GM23338 (cell line): ENCODE data around the gene CBY3.

Experiments
- CREB1 ChIP-seq: fragments of 250-450 bp; sonication (Bioruptor Pico); IDR thresholded peaks from 2 replicates; pipeline ENCODE4 v1.5.0; 2020; ENCODE audit warnings: low read depth, mild to moderate bottlenecking, moderate library complexity
- EZH2 ChIP-seq: fragments of 200-600 bp; sonication (generic); IDR thresholded peaks from one replicate; pipeline ENCODE4 v1.8.0; 2017; ENCODE audit warnings: antibody characterized with exemption, mild to moderate bottlenecking, low read depth; ENCODE audit not compliant: unreplicated experiment
- EZH2phosphoT487 ChIP-seq: fragments of 200-600 bp; sonication (generic); IDR thresholded peaks from one replicate; pipeline ENCODE4 v1.8.1; 2018; ENCODE audit warnings: antibody characterized with exemption; ENCODE audit not compliant: unreplicated experiment
- POLR2AphosphoS5 ChIP-seq: IDR thresholded peaks from 2 replicates; pipeline ENCODE4 v1.6.1; 2016; ENCODE audit warnings: antibody characterized with exemption, low read depth
- ZNF331 ChIP-seq: fragments of 250-450 bp; sonication (Bioruptor Pico); IDR thresholded peaks from 2 replicates; pipeline ENCODE4 v1.5.0; 2020; ENCODE audit warnings: low read depth, mild to moderate bottlenecking, moderate library complexity
- TF ChIP-seq, protein P1 (sequence below), 2 experiments: fragments of 200-600 bp in 1 of 2; sonication (generic) in 1 of 2; conservative IDR thresholded peaks; 2 replicates each; pipeline versions ENCODE4 v1.5.1 to v1.6.1; 2016 to 2017; ENCODE audit warnings: antibody characterized with exemption in 2 of 2, low read depth in 2 of 2, mild to moderate bottlenecking in 2 of 2, moderate library complexity in 1 of 2
- TF ChIP-seq, protein P2 (sequence below): IDR thresholded peaks from 2 replicates; pipeline ENCODE4 v1.6.1; 2016; ENCODE audit warnings: antibody characterized with exemption

DNA sequence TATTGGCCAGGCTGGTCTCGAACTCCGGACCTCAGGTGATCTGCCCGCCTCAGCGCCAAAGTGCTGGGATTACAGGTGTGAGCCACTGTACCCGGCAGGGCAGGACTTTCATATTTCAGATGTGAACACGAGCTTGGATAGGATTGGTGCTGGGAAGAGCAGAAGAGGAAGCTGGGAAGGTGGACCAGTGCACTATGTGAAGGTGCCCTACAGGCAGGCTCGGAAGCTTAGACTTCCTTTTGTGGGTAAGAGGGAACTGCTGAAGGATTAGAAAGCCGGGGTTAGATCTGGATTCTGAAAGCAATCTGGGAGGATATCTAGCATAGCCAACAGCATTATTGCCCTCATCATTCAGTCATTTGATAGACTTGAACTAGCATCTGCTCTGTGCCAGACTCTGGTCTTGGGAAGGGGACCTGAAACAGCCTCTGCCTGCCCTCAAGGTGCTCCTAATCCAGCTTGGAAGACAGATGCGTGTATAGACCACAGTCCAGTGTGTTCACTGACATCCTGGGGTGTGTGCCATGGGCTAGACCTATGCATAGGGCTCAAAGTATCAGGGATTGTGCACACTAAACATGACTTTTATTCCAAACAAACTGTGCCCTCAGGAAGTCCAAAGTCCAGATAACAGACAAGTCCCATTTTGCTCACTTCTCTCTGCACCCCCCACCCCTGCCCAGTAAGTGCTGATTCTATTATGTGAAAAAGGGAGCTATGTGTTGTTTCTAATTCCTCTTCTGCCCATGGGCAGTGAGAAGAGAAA, 637 bp downstream of the CBY3 start:
- TF ChIP-seq, protein P1, sequence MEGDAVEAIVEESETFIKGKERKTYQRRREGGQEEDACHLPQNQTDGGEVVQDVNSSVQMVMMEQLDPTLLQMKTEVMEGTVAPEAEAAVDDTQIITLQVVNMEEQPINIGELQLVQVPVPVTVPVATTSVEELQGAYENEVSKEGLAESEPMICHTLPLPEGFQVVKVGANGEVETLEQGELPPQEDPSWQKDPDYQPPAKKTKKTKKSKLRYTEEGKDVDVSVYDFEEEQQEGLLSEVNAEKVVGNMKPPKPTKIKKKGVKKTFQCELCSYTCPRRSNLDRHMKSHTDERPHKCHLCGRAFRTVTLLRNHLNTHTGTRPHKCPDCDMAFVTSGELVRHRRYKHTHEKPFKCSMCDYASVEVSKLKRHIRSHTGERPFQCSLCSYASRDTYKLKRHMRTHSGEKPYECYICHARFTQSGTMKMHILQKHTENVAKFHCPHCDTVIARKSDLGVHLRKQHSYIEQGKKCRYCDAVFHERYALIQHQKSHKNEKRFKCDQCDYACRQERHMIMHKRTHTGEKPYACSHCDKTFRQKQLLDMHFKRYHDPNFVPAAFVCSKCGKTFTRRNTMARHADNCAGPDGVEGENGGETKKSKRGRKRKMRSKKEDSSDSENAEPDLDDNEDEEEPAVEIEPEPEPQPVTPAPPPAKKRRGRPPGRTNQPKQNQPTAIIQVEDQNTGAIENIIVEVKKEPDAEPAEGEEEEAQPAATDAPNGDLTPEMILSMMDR (conservative IDR thresholded peaks at IDR 0.05; ENCODE audit: low read depth in 2 of 2): no peak
- TF ChIP-seq EZH2: no peak
- TF ChIP-seq, protein P2, sequence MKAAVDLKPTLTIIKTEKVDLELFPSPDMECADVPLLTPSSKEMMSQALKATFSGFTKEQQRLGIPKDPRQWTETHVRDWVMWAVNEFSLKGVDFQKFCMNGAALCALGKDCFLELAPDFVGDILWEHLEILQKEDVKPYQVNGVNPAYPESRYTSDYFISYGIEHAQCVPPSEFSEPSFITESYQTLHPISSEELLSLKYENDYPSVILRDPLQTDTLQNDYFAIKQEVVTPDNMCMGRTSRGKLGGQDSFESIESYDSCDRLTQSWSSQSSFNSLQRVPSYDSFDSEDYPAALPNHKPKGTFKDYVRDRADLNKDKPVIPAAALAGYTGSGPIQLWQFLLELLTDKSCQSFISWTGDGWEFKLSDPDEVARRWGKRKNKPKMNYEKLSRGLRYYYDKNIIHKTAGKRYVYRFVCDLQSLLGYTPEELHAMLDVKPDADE: no peak
- TF ChIP-seq EZH2phosphoT487: no peak
- no peak for TF ChIP-seq CREB1 (CRISPR knock-in tag)
- no peak for TF ChIP-seq POLR2AphosphoS5
- no peak for TF ChIP-seq ZNF331 (CRISPR knock-in tag)
